H1 (cell line): ENCODE data around the gene SNRNP200. TPM values are rescaled to one million over a fixed set of nuclear protein-coding genes. Genes with fewer than 3 reads are reported as not detected.

Source experiments
- CTCF ChIA-PET: fragments of 300-600 bp; sonication (Branson Sonifier 250); formaldehyde crosslinking; loops from one replicate; lab custom pipeline; 2021; ENCODE audit not compliant: partially characterized antibody; lab: Charles Lee
- POLR2A ChIA-PET: fragments of 300-600 bp; sonication (Branson Sonifier 250); formaldehyde crosslinking; loops from one replicate; lab custom pipeline; 2021; ENCODE audit warnings: inconsistent platforms; ENCODE audit not compliant: partially characterized antibody; lab: Charles Lee
- DNase-seq, 2 experiments: peaks; one replicate each; pipeline versions ENCODE4 v3.0.0 to v3.0.0-alpha.2; 2010 to 2022; ENCODE audit warnings: low spot score in 2 of 2, low read depth in 1 of 2, mixed read lengths in 1 of 2
- FAIRE-seq: peaks from 2 replicates; lab custom pipeline; 2011; peaks lifted over from hg19 to GRCh38; lab: Jason Lieb, UNC
- H2AFZ ChIP-seq: 2 replicates; pipeline ENCODE4 v1.8.1; 2012; ENCODE audit warnings: low read length, inconsistent platforms
- H2AK5ac ChIP-seq: 2 replicates; pipeline ENCODE4 v1.6.1; 2013; ENCODE audit warnings: low read depth, low read length
- H2BK120ac ChIP-seq: replicated peaks from 2 replicates; pipeline ENCODE3; 2013; ENCODE audit warnings: low read depth, low read length, inconsistent platforms
- H2BK12ac ChIP-seq: 2 replicates; pipeline ENCODE4 v1.6.1; 2013; ENCODE audit warnings: low read depth, low read length
- H2BK15ac ChIP-seq: 2 replicates; pipeline ENCODE4 v1.6.1; 2013; ENCODE audit warnings: low read length
- H2BK20ac ChIP-seq: 2 replicates; pipeline ENCODE4 v1.6.1; 2013; ENCODE audit warnings: low read length
- H2BK5ac ChIP-seq: 2 replicates; pipeline ENCODE4 v1.6.1; 2013; ENCODE audit warnings: low read depth, low read length
- H3K14ac ChIP-seq: 2 replicates; pipeline ENCODE4 v1.6.1; 2013; ENCODE audit warnings: inconsistent platforms; ENCODE audit not compliant: insufficient read length
- H3K18ac ChIP-seq: 2 replicates; pipeline ENCODE4 v1.6.1; 2013; ENCODE audit warnings: low read length; ENCODE audit errors: extremely low read depth
- H3K23ac ChIP-seq: 2 replicates; pipeline ENCODE4 v1.6.1; 2013; ENCODE audit warnings: inconsistent platforms; ENCODE audit not compliant: insufficient read length
- H3K23me2 ChIP-seq: 2 replicates; pipeline ENCODE4 v1.6.1; 2013; ENCODE audit warnings: low read depth, low read length
- H3K27ac ChIP-seq: 2 replicates; pipeline ENCODE4 v1.6.1; 2011; ENCODE audit warnings: low read depth, low read length, inconsistent platforms
- H3K27me3 ChIP-seq, 4 experiments: replicated peaks in 1 of 4; 1 replicate in 1 of 4; 2 replicates in 3 of 4; pipeline versions ENCODE4 v1.6.1 to v1.8.1; 2011 to 2013; ENCODE audit warnings: low read length in 3 of 4, mild to moderate bottlenecking in 3 of 4, inconsistent platforms in 2 of 4, mixed read lengths in 2 of 4, moderate library complexity in 1 of 4; ENCODE audit not compliant: control insufficient read depth in 3 of 4, insufficient read depth in 3 of 4; ENCODE audit errors: extremely low read depth in 1 of 4
- H3K36me3 ChIP-seq, 4 experiments: 2 replicates each; pipeline versions ENCODE4 v1.6.1 to v1.8.1; 2011 to 2013; ENCODE audit warnings: mild to moderate bottlenecking in 4 of 4, low read length in 3 of 4, moderate library complexity in 2 of 4, control low read depth in 1 of 4, inconsistent platforms in 1 of 4; ENCODE audit not compliant: insufficient read depth in 4 of 4, control insufficient read depth in 2 of 4
- H3K4ac ChIP-seq: replicated peaks from 2 replicates; pipeline ENCODE3; 2013; ENCODE audit warnings: low read length, low read depth, mixed read lengths, inconsistent platforms; ENCODE audit not compliant: insufficient read length
- H3K4me1 ChIP-seq, 4 experiments: replicated peaks in 1 of 4; 1 replicate in 1 of 4; 2 replicates in 3 of 4; pipeline versions ENCODE4 v1.6.1 to v1.8.1; 2011 to 2013; ENCODE audit warnings: low read length in 3 of 4, inconsistent platforms in 2 of 4, mixed read lengths in 1 of 4; ENCODE audit not compliant: insufficient read depth in 4 of 4, control insufficient read depth in 3 of 4
- H3K4me2 ChIP-seq, 2 experiments: 2 replicates each; pipeline versions ENCODE4 v1.6.1 to v1.8.1; 2011 to 2013; ENCODE audit warnings: low read depth in 2 of 2, low read length in 2 of 2, control low read depth in 1 of 2, inconsistent platforms in 1 of 2, mild to moderate bottlenecking in 1 of 2; ENCODE audit not compliant: insufficient read depth in 1 of 2
- H3K4me3 ChIP-seq, 4 experiments: fragments of 200-600, 300-600 bp in 1 of 4; sonication (generic), shearing (Covaris generic), sonication (Bioruptor Twin) in 1 of 4; 2 replicates each; pipeline versions ENCODE4 v1.5.1 to v1.8.1; 2011 to 2016; ENCODE audit warnings: low read length in 4 of 4, low read depth in 3 of 4, control low read depth in 2 of 4, inconsistent platforms in 2 of 4, mild to moderate bottlenecking in 2 of 4, mixed read lengths in 1 of 4, moderate library complexity in 1 of 4; ENCODE audit not compliant: insufficient read depth in 2 of 4; ENCODE audit errors: extremely low read depth in 1 of 4
- H3K56ac ChIP-seq: replicated peaks from 2 replicates; pipeline ENCODE3; 2013; ENCODE audit warnings: low read depth, mild to moderate bottlenecking, mixed read lengths, low read length, inconsistent platforms; ENCODE audit not compliant: insufficient read length
- H3K79me1 ChIP-seq: 2 replicates; pipeline ENCODE4 v1.6.1; 2013; ENCODE audit warnings: low read depth, low read length, control low read depth
- H3K79me2 ChIP-seq, 2 experiments: 2 replicates each; pipeline versions ENCODE4 v1.6.1 to v1.8.1; 2012 to 2013; ENCODE audit warnings: low read length in 2 of 2, mild to moderate bottlenecking in 2 of 2, inconsistent platforms in 1 of 2; ENCODE audit not compliant: insufficient read depth in 2 of 2, control insufficient read depth in 1 of 2
- H3K9ac ChIP-seq, 4 experiments: replicated peaks in 1 of 4; 1 replicate in 1 of 4; 2 replicates in 3 of 4; pipeline versions ENCODE4 v1.6.1 to v1.8.1; 2011 to 2013; ENCODE audit warnings: low read depth in 3 of 4, low read length in 3 of 4, control low read depth in 2 of 4, mild to moderate bottlenecking in 2 of 4, moderate library complexity in 2 of 4, inconsistent platforms in 1 of 4; ENCODE audit errors: extremely low read depth in 1 of 4
- H3K9me3 ChIP-seq, 2 experiments: 2 replicates each; pipeline versions ENCODE4 v1.6.1 to v1.8.1; 2012 to 2013; ENCODE audit warnings: mild to moderate bottlenecking in 2 of 2, moderate library complexity in 2 of 2, control low read depth in 1 of 2, inconsistent platforms in 1 of 2, low read depth in 1 of 2, low read length in 1 of 2, mixed read lengths in 1 of 2; ENCODE audit not compliant: insufficient read depth in 2 of 2
- H4K20me1 ChIP-seq, 2 experiments: replicated peaks in 1 of 2; 2 replicates each; pipeline versions ENCODE3 to v1.8.1; 2011 to 2013; ENCODE audit warnings: inconsistent platforms in 2 of 2, low read length in 2 of 2, mild to moderate bottlenecking in 1 of 2; ENCODE audit not compliant: insufficient read depth in 2 of 2, control insufficient read depth in 1 of 2
- H4K5ac ChIP-seq: 2 replicates; pipeline ENCODE4 v1.6.1; 2013; ENCODE audit warnings: low read length, low read depth, mixed read lengths, inconsistent platforms; ENCODE audit not compliant: insufficient read length
- H4K8ac ChIP-seq: 2 replicates; pipeline ENCODE4 v1.8.0; 2013; ENCODE audit warnings: mild to moderate bottlenecking, moderate library complexity, low read length, inconsistent platforms; ENCODE audit not compliant: insufficient read depth; ENCODE audit errors: extremely low read depth
- H4K91ac ChIP-seq: replicated peaks from 2 replicates; pipeline ENCODE3; 2013; ENCODE audit warnings: low read length, mixed read lengths, inconsistent platforms; ENCODE audit not compliant: insufficient read length
- ASH2L ChIP-seq: fragments of 200-600, 300-600 bp; sonication (generic); IDR thresholded peaks from one replicate; pipeline ENCODE4 v1.7.1; 2017; ENCODE audit warnings: low read length
- POLR2AphosphoS5 ChIP-seq: IDR thresholded peaks from 2 replicates; pipeline ENCODE4 v1.6.1; 2011; ENCODE audit warnings: low read depth, low read length
- SAP30 ChIP-seq: fragments of 300-600 bp; sonication (generic); IDR thresholded peaks from 2 replicates; pipeline ENCODE4 v1.7.1; 2012; ENCODE audit warnings: low read length, moderate library complexity, mild to moderate bottlenecking, inconsistent platforms; ENCODE audit not compliant: insufficient read depth, insufficient replicate concordance
- SIRT6 ChIP-seq: IDR thresholded peaks from one replicate; pipeline ENCODE4 v1.7.1; 2012; ENCODE audit warnings: low read length, inconsistent platforms
- TBP ChIP-seq: IDR thresholded peaks from 2 replicates; pipeline ENCODE4 v1.6.1; 2011; ENCODE audit warnings: low read depth, low read length, improper control_type of control experiment
- WGBS, 2 experiments: shearing (Covaris generic) in 1 of 2; methylation state at CpG; one replicate each; pipeline versions ENCODE4 v1.1.6 to v1.1.7; 2013 to 2015; ENCODE audit warnings: low lambda C conversion rate in 2 of 2, mixed read lengths in 2 of 2, inconsistent platforms in 1 of 2, low coverage in 1 of 2, missing lambda C conversion rate in 1 of 2; ENCODE audit not compliant: insufficient replicate concordance in 2 of 2, insufficient coverage in 1 of 2, insufficient read length in 1 of 2; ENCODE audit errors: extremely low coverage in 1 of 2, missing lambda C conversion rate in 1 of 2; 5-methylcytosine and 5-hydroxymethylcytosine counted together
- polyA plus RNA-seq, 7 experiments: library from polyadenylated mRNA; depleted of rRNA in 3 of 7; stranded (reverse) in 5 of 7; unstranded in 2 of 7; fragments of >200 nt in 5 of 7; fragments of 200-250 nt in 2 of 7; gene quantifications; 1 replicate in 5 of 7; 2 replicates in 1 of 7; 4 replicates in 1 of 7; pipeline versions ENCODE4 v1.2.1 to v1.2.3, GENCODE V29; 2011 to 2013; ENCODE audit warnings: missing spikeins in 2 of 7, mixed read lengths in 2 of 7
- total RNA-seq: library from RNA; stranded (reverse); fragmentation: NEBNext Ultra II Directional; extraction: Animal tissue kit (Norgen Biotek cat#: 25700); gene quantifications from 2 replicates; pipeline ENCODE4 v1.2.1, GENCODE V29; 2021

The SNRNP200 gene
- total and polyA plus RNA-seq, 2 of the 8 experiments (the other 6 are each of a cell fraction or from before 2014, with no cell fraction given): 190 to 289 TPM

DNA sequence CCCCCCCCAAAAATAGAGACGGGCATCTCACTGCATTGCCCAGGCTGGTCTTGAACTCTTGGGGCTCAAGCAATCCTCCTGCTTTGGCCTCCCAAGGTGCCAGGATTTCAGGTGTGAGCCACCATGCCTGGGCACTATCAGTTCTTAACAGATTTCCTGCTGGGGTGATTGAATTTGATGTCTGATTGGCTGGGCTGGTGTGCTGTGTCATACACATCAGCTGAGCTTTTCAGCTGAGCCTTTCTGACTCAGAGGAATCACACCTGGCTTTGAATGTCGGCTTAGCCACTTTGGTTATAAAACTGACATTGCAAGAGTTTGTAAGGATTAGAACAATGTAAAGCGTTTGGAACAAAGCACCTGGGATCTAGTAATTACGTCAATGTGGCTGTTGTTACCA, 49.1 kb upstream of the SNRNP200 start:
- CTCF ChIA-PET: interaction anchor here (0.7 kb wide), 1 partner anchor 155 kb away, joined by 3 read pairs; no protein-coding TSS in a partner anchor
- H4K5ac ChIP-seq: no peak overlapping the region
- H3K36me3 ChIP-seq: peaks cover 26 to 72% (median 64%) of the 10 kb centered on the region in 4 experiments

More for the DNA sequence above, 49.1 kb upstream of the SNRNP200 start:
- Histone ChIP-seq H3K27ac (no peak overlapping the region), H2AFZ (no peak overlapping the region), H2BK5ac (no peak overlapping the region), H4K91ac (no peak overlapping the region), H3K56ac (no peak overlapping the region), H2BK15ac (no peak overlapping the region), H3K9ac (no peak overlapping the region), H3K23me2 (no peaks in the 10 kb centered on the region), H3K18ac (no peak overlapping the region), H3K27me3 (no peaks in the 10 kb centered on the region), H2BK120ac (no peak overlapping the region), H3K79me2 (no peaks in the 10 kb centered on the region), H3K4me3 (no peak overlapping the region), H3K79me1 (no peaks in the 10 kb centered on the region), H2AK5ac (no peak overlapping the region), H3K23ac (no peak overlapping the region), H2BK12ac (no peak overlapping the region), H3K9me3 (no peaks in the 10 kb centered on the region), H2BK20ac (no peak overlapping the region), H4K20me1 (peaks cover 3% of the 10 kb centered on the region in 2 experiments), H3K4ac (no peak overlapping the region), H3K4me2 (no peak overlapping the region), H3K14ac (no peak overlapping the region), H3K4me1 (no peaks in the 10 kb centered on the region), H4K8ac (no peak overlapping the region)
- POLR2A ChIA-PET: interaction anchor here (0.7 to 1.6 kb wide), 2 partner anchors 10 to 163 kb away, joined by 3 to 9 read pairs; no protein-coding TSS in a partner anchor
- TF ChIP-seq SIRT6 (no peak), ASH2L (no peak), TBP (no peak), SAP30 (no peak), POLR2AphosphoS5 (no peak)
- no peak for FAIRE-seq
- WGBS, 2 experiments: 79% methylated on average over 4 of the region's 4 CpGs; no CpG with 5 or more reads in 1 of the 2 experiments
- DNase-seq: no peak
